Measurements from ENCODE around the gene SLC13A4.
"Not testable (repeated sequence)": the region's sequence is repeated elsewhere in the genome, so short reads cannot be mapped to it uniquely, and the experiment has no call there.

Gene SLC13A4

GRCh38 chr7:135742371-135742770, 14.4 kb upstream of the SLC13A4 start:
- TF ChIP-seq EZH2 (IDR thresholded peaks at IDR 0.05; ENCODE audit: borderline replicate concordance, low read length): no peak
- no peak for TF ChIP-seq CTCF (IDR thresholded peaks at IDR 0.05; ENCODE audit: low read length)
- H3K9ac ChIP-seq (ENCODE audit: low read length): no peak overlapping the region
- no peaks in the 10 kb centered on the region; the same call in 1 of the 2 replicates for H3K27me3 ChIP-seq (ENCODE audit: insufficient read depth, low read length)
- no peak overlapping the region for H3K4me2 ChIP-seq (ENCODE audit: low read length)
- no peaks in the 10 kb centered on the region for H3K79me2 ChIP-seq (ENCODE audit: insufficient read depth, low read length)
- no peaks in the 10 kb centered on the region for H4K20me1 ChIP-seq (ENCODE audit: insufficient read depth, low read length)
- H3F3A ChIP-seq (ENCODE audit: insufficient read depth, low read length): no peaks in the 10 kb centered on the region
- no peak overlapping the region for H3K27ac ChIP-seq (ENCODE audit: low read depth, low read length, poor library complexity, severe bottlenecking)
- H3K9me2 ChIP-seq (ENCODE audit: low read depth, low read length): no peaks in the 10 kb centered on the region
- H3K36me3 ChIP-seq (ENCODE audit: insufficient read depth, low read length): no peaks in the 10 kb centered on the region
- H2AFZ ChIP-seq (ENCODE audit: low read length): no peak overlapping the region
- no peaks in the 10 kb centered on the region for H3K4me1 ChIP-seq (ENCODE audit: insufficient read depth, low read length, severe bottlenecking)
- H3K4me3 ChIP-seq (ENCODE audit: low read depth, low read length, poor library complexity, severe bottlenecking): no peak overlapping the region
- no peaks in the 10 kb centered on the region for H3K9me3 ChIP-seq (ENCODE audit: low read length)

- H3K4me1 ChIP-seq (ENCODE audit: insufficient read depth, low read length, severe bottlenecking): no peaks in the 10 kb centered on the region
- H3K27me3 ChIP-seq (ENCODE audit: insufficient read depth, low read length): no peaks in the 10 kb centered on the region; the same call in 1 of the 2 replicates
- TF ChIP-seq EZH2 (IDR thresholded peaks at IDR 0.05; ENCODE audit: borderline replicate concordance, low read length) (no peak), CTCF (IDR thresholded peaks at IDR 0.05; ENCODE audit: low read length) (no peak)
- H2AFZ ChIP-seq (ENCODE audit: low read length): no peak overlapping the region
- H3K27ac ChIP-seq (ENCODE audit: low read depth, low read length, poor library complexity, severe bottlenecking): no peak overlapping the region
- no peak overlapping the region for H3K9ac ChIP-seq (ENCODE audit: low read length)
- no peak overlapping the region for H3K4me3 ChIP-seq (ENCODE audit: low read depth, low read length, poor library complexity, severe bottlenecking)
- no peaks in the 10 kb centered on the region for H3K79me2 ChIP-seq (ENCODE audit: insufficient read depth, low read length)
- H3K9me3 ChIP-seq (ENCODE audit: low read length): no peaks in the 10 kb centered on the region
- H3K9me2 ChIP-seq (ENCODE audit: low read depth, low read length): no peaks in the 10 kb centered on the region
- no peaks in the 10 kb centered on the region for H4K20me1 ChIP-seq (ENCODE audit: insufficient read depth, low read length)
- H3K4me2 ChIP-seq (ENCODE audit: low read length): no peak overlapping the region
- no peaks in the 10 kb centered on the region for H3F3A ChIP-seq (ENCODE audit: insufficient read depth, low read length)
- no peaks in the 10 kb centered on the region for H3K36me3 ChIP-seq (ENCODE audit: insufficient read depth, low read length)
Measured at GRCh38 chr7:135741905-135742304, 13.9 kb upstream of the SLC13A4 start.

GRCh38 chr7:135740889-135741288, 12.9 kb upstream of the SLC13A4 start:
- Histone ChIP-seq H3K27ac (ENCODE audit: low read depth, low read length, poor library complexity, severe bottlenecking) (no peak overlapping the region), H3K79me2 (ENCODE audit: insufficient read depth, low read length) (no peaks in the 10 kb centered on the region), H3K9ac (ENCODE audit: low read length) (no peak overlapping the region), H3K9me2 (ENCODE audit: low read depth, low read length) (no peaks in the 10 kb centered on the region), H3K9me3 (ENCODE audit: low read length) (no peaks in the 10 kb centered on the region), H3F3A (ENCODE audit: insufficient read depth, low read length) (no peaks in the 10 kb centered on the region), H3K36me3 (ENCODE audit: insufficient read depth, low read length) (no peaks in the 10 kb centered on the region), H3K4me3 (ENCODE audit: low read depth, low read length, poor library complexity, severe bottlenecking) (no peak overlapping the region), H3K27me3 (ENCODE audit: insufficient read depth, low read length) (no peaks in the 10 kb centered on the region; the same call in 1 of the 2 replicates), H3K4me2 (ENCODE audit: low read length) (no peak overlapping the region), H3K4me1 (ENCODE audit: insufficient read depth, low read length, severe bottlenecking) (no peaks in the 10 kb centered on the region), H2AFZ (ENCODE audit: low read length) (no peak overlapping the region), H4K20me1 (ENCODE audit: insufficient read depth, low read length) (no peaks in the 10 kb centered on the region)
- TF ChIP-seq EZH2 (IDR thresholded peaks at IDR 0.05; ENCODE audit: borderline replicate concordance, low read length) (no peak), CTCF (IDR thresholded peaks at IDR 0.05; ENCODE audit: low read length) (no peak)

GRCh38 chr7:135737306-135737647, 9.3 kb upstream of the SLC13A4 start:
- not testable (repeated sequence) for H3F3A ChIP-seq (ENCODE audit: insufficient read depth, low read length); H4K20me1 ChIP-seq (ENCODE audit: insufficient read depth, low read length); H3K4me2 ChIP-seq (ENCODE audit: low read length); H3K9ac ChIP-seq (ENCODE audit: low read length); H3K27ac ChIP-seq (ENCODE audit: low read depth, low read length, poor library complexity, severe bottlenecking); H3K79me2 ChIP-seq (ENCODE audit: insufficient read depth, low read length); H3K9me3 ChIP-seq (ENCODE audit: low read length); H2AFZ ChIP-seq (ENCODE audit: low read length); H3K36me3 ChIP-seq (ENCODE audit: insufficient read depth, low read length); H3K4me3 ChIP-seq (ENCODE audit: low read depth, low read length, poor library complexity, severe bottlenecking); H3K4me1 ChIP-seq (ENCODE audit: insufficient read depth, low read length, severe bottlenecking); H3K27me3 ChIP-seq (ENCODE audit: insufficient read depth, low read length); H3K9me2 ChIP-seq (ENCODE audit: low read depth, low read length)
